SU-DHL-6 (cell line): ENCODE data around the gene ARMC10.
A peak's percentile ranks its signal among the peaks of the same experiment; 100 is the strongest.

Source experiments
- H2AFZ ChIP-seq: fragments of 200-600 bp; sonication (generic); 2 replicates; pipeline ENCODE4 v1.6.1; 2014; ENCODE audit warnings: low read depth, mild to moderate bottlenecking, moderate library complexity, mixed read lengths, antibody characterized with exemption, low read length; ENCODE audit not compliant: severe bottlenecking
- H3F3A ChIP-seq: fragments of 200-600 bp; shearing (Covaris generic); 2 replicates; pipeline ENCODE4 v1.6.0; 2016; ENCODE audit warnings: antibody characterized with exemption, mild to moderate bottlenecking; ENCODE audit not compliant: insufficient read depth
- H3K27ac ChIP-seq: fragments of 200-600 bp; sonication (generic); 2 replicates; pipeline ENCODE4 v1.5.1; 2016; ENCODE audit warnings: low read depth, mild to moderate bottlenecking, low read length, moderate library complexity, mixed read lengths
- H3K27me3 ChIP-seq: fragments of 200-600 bp; sonication (generic), shearing (Covaris generic); 2 replicates; pipeline ENCODE4 v1.6.0; 2014; ENCODE audit warnings: mild to moderate bottlenecking, low read length
- H3K36me3 ChIP-seq: fragments of 200-600 bp; sonication (generic); 2 replicates; pipeline ENCODE4 v1.6.1; 2014; ENCODE audit warnings: mild to moderate bottlenecking, low read length, mixed read lengths
- H3K4me2 ChIP-seq: fragments of 300-600, 200-600 bp; shearing (Covaris generic), sonication (generic); 2 replicates; pipeline ENCODE4 v1.6.0; 2014; ENCODE audit warnings: low read length, low read depth, mild to moderate bottlenecking; ENCODE audit not compliant: poor library complexity, severe bottlenecking
- H3K4me3 ChIP-seq: fragments of 200-600 bp; sonication (generic); 2 replicates; pipeline ENCODE4 v1.5.1; 2014; ENCODE audit warnings: antibody characterized with exemption, low read length, mild to moderate bottlenecking, mixed read lengths; ENCODE audit not compliant: insufficient read depth, poor library complexity, severe bottlenecking
- H3K79me2 ChIP-seq: fragments of 200-600 bp; sonication (generic); 2 replicates; pipeline ENCODE4 v1.6.1; 2014; ENCODE audit warnings: mild to moderate bottlenecking, low read length, moderate library complexity; ENCODE audit not compliant: insufficient read depth
- H3K9ac ChIP-seq: fragments of 200-600 bp; sonication (generic); 2 replicates; pipeline ENCODE4 v1.7.0; 2014; ENCODE audit warnings: mild to moderate bottlenecking, low read length
- H3K9me2 ChIP-seq: fragments of 200-600 bp; sonication (generic); replicated peaks from 2 replicates; pipeline ENCODE4 v1.6.1; 2014; ENCODE audit warnings: low read length; ENCODE audit not compliant: insufficient read depth
- H3K9me3 ChIP-seq: fragments of 200-600 bp; sonication (generic); 2 replicates; pipeline ENCODE4 v1.6.1; 2014; ENCODE audit warnings: low read length, mixed read lengths; ENCODE audit not compliant: insufficient read depth
- H4K20me1 ChIP-seq: fragments of 200-600 bp; sonication (generic); 2 replicates; pipeline ENCODE4 v1.6.1; 2014; ENCODE audit warnings: low read depth, mild to moderate bottlenecking, antibody characterized with exemption, low read length, moderate library complexity, mixed read lengths
- EZH2phosphoT487 ChIP-seq: fragments of 200-600 bp; sonication (generic), shearing (Covaris generic); conservative IDR thresholded peaks from 2 replicates; pipeline ENCODE4 v1.6.1; 2018; ENCODE audit warnings: mild to moderate bottlenecking, antibody characterized with exemption, low read length, moderate library complexity, mixed read lengths
- TF ChIP-seq, protein P1 (sequence below): fragments of 200-600 bp; sonication (generic); IDR thresholded peaks from one replicate; pipeline ENCODE4 v1.5.1; 2017; ENCODE audit warnings: antibody characterized with exemption, mild to moderate bottlenecking, low read length, moderate library complexity; ENCODE audit not compliant: insufficient read depth, poor library complexity, severe bottlenecking

ARMC10 gene

DNA sequence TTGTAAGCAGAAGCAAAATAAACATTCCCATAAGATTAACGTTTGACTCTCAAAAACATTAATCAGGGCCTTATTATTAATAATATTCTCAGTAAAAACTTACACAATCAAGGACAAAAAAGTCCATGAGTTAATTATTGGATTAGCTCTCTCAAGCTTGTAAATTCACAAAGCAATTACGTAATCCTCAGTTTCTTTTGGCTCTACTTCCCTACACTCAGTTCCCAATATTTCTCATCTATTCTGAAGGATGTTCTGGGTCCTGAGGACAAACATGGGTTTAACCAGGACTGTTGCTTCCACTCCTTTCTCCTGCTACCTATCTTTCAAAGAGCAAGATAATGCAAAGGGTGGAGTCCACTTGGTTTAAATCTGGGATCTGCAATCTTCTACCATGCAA is 15.5 kb upstream of the ARMC10 start:
- no peak overlapping the region for H3K4me2 ChIP-seq
- H3K36me3 ChIP-seq = no peaks in the 10 kb centered on the region
- H3F3A ChIP-seq = no peaks in the 10 kb centered on the region
- H4K20me1 ChIP-seq = no peaks in the 10 kb centered on the region
- H2AFZ ChIP-seq = no peak overlapping the region
- H3K9me3 ChIP-seq = no peaks in the 10 kb centered on the region
- no peaks in the 10 kb centered on the region for H3K27me3 ChIP-seq
- H3K9ac ChIP-seq = no peak overlapping the region
- H3K4me3 ChIP-seq = no peak overlapping the region
- TF ChIP-seq, protein P1, sequence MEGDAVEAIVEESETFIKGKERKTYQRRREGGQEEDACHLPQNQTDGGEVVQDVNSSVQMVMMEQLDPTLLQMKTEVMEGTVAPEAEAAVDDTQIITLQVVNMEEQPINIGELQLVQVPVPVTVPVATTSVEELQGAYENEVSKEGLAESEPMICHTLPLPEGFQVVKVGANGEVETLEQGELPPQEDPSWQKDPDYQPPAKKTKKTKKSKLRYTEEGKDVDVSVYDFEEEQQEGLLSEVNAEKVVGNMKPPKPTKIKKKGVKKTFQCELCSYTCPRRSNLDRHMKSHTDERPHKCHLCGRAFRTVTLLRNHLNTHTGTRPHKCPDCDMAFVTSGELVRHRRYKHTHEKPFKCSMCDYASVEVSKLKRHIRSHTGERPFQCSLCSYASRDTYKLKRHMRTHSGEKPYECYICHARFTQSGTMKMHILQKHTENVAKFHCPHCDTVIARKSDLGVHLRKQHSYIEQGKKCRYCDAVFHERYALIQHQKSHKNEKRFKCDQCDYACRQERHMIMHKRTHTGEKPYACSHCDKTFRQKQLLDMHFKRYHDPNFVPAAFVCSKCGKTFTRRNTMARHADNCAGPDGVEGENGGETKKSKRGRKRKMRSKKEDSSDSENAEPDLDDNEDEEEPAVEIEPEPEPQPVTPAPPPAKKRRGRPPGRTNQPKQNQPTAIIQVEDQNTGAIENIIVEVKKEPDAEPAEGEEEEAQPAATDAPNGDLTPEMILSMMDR = no peak
- no peak for TF ChIP-seq EZH2phosphoT487
- H3K27ac ChIP-seq = no peak overlapping the region
- no peaks in the 10 kb centered on the region for H3K79me2 ChIP-seq
- no peaks in the 10 kb centered on the region for H3K9me2 ChIP-seq

DNA sequence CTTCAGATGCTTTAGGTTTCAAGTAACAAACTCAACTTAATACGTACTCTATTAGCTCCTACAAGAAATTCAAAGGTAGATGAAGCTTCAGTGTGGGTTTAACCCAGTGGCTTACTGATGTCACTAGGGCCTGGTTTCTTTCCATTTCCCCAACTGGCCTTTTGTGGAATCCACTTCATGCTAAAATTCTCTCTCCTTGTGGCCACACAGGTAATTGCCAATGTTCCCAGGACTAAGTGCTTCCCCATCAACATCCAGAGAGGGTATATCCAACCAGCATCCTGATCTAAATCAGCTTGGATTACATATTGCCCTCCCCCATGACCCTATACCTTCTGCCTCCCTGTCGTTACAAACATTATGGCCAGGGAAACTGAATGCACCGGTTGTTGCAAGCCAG is 11.0 kb upstream of the ARMC10 start:
- H3K9ac ChIP-seq = no peak overlapping the region
- H2AFZ ChIP-seq = no peak overlapping the region
- H3K79me2 ChIP-seq = no peaks in the 10 kb centered on the region
- no peaks in the 10 kb centered on the region for H3K36me3 ChIP-seq
- no peaks in the 10 kb centered on the region for H3K27me3 ChIP-seq
- H3F3A ChIP-seq = no peaks in the 10 kb centered on the region
- H3K4me2 ChIP-seq = no peak overlapping the region
- no peaks in the 10 kb centered on the region for H3K9me3 ChIP-seq
- no peaks in the 10 kb centered on the region for H4K20me1 ChIP-seq
- no peaks in the 10 kb centered on the region for H3K9me2 ChIP-seq
- no peak overlapping the region for H3K4me3 ChIP-seq
- no peak overlapping the region for H3K27ac ChIP-seq
- TF ChIP-seq, protein P1 = no peak
- TF ChIP-seq EZH2phosphoT487 = no peak

DNA sequence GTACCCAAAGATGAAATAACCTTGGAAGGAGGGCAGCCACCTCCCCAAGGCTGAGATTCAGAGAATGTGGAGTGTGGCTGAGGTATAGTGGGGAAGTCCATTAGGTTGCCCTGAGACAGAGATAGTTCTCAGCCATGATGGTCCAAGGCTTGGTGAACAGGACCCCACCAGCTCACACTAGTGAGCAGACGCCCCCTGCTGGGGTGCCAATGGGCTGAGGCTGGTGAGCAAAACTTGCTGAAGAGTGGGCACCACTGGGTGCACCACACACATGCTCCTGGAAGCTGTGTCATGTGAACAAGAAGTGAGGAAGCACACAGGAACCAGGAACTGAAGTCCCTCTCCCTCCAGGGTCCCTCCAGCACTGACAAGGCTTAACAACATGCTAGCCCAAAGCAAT is 9.3 kb upstream of the ARMC10 start:
- no peaks in the 10 kb centered on the region for H3K9me3 ChIP-seq
- no peaks in the 10 kb centered on the region for H3K9me2 ChIP-seq
- H3F3A ChIP-seq = no peaks in the 10 kb centered on the region
- no peaks in the 10 kb centered on the region for H4K20me1 ChIP-seq
- no peak overlapping the region for H2AFZ ChIP-seq
- H3K79me2 ChIP-seq = no peaks in the 10 kb centered on the region
- TF ChIP-seq EZH2phosphoT487 = no peak
- TF ChIP-seq, protein P1 = peak; percentile 81
- no peak overlapping the region for H3K4me3 ChIP-seq
- no peak overlapping the region for H3K4me2 ChIP-seq
- H3K9ac ChIP-seq = no peak overlapping the region
- H3K27ac ChIP-seq = no peak overlapping the region
- H3K27me3 ChIP-seq = no peaks in the 10 kb centered on the region
- H3K36me3 ChIP-seq = no peaks in the 10 kb centered on the region
